Measurements from ENCODE around the gene VAV3. TPM values are rescaled to one million over a fixed set of nuclear protein-coding genes. Genes with fewer than 3 reads are reported as not detected.

VAV3 gene
- total RNA-seq, 2 experiments from 2014 or later, result 5.3 to 6.2 TPM

DNA sequence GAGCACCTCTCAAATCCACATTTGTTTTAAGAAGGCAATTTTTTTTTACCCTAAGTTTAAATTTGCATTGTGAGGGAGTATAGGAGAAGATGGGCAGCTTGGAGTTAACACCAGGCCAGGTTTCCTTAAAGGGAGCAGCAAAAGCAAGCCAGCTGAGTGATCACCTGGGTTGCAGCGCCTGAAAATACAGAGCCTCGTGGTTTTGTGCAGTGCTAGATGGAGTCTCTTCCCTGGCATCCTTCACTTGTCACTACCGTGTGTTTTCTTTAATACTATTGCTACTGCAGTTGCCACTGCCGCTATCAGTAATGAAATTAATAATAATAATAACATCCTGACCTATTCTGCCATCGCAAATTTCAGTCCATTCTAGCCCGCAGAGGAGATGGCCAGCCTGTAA is 35.2 kb upstream of the VAV3 start:
- no peaks in the 10 kb centered on the region for H3K36me3 Mint-ChIP-seq (ENCODE audit: low read depth)
- no peaks in the 10 kb centered on the region for H3K27me3 Mint-ChIP-seq
- DNase-seq, result no peak
- H3K27ac Mint-ChIP-seq, result no peak overlapping the region
- H3K4me1 Mint-ChIP-seq (ENCODE audit: low read depth), result no peaks in the 10 kb centered on the region
- TF ChIP-seq, protein P1, sequence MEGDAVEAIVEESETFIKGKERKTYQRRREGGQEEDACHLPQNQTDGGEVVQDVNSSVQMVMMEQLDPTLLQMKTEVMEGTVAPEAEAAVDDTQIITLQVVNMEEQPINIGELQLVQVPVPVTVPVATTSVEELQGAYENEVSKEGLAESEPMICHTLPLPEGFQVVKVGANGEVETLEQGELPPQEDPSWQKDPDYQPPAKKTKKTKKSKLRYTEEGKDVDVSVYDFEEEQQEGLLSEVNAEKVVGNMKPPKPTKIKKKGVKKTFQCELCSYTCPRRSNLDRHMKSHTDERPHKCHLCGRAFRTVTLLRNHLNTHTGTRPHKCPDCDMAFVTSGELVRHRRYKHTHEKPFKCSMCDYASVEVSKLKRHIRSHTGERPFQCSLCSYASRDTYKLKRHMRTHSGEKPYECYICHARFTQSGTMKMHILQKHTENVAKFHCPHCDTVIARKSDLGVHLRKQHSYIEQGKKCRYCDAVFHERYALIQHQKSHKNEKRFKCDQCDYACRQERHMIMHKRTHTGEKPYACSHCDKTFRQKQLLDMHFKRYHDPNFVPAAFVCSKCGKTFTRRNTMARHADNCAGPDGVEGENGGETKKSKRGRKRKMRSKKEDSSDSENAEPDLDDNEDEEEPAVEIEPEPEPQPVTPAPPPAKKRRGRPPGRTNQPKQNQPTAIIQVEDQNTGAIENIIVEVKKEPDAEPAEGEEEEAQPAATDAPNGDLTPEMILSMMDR (IDR thresholded peaks at IDR 0.05), result no peak
- intact Hi-C loops (cut with micrococcal nuclease), result no loop called here
- CTCF ChIA-PET, result interaction anchor here (1.5 kb wide), 1 partner anchor 13 kb away, joined by 4 read pairs; no protein-coding TSS in a partner anchor
- ATAC-seq, result no peak
- H3K9me3 Mint-ChIP-seq, result peaks cover 1% of the 10 kb centered on the region
- POLR2A ChIA-PET, result no interaction called here
- no peak overlapping the region for H3K4me3 Mint-ChIP-seq

DNA sequence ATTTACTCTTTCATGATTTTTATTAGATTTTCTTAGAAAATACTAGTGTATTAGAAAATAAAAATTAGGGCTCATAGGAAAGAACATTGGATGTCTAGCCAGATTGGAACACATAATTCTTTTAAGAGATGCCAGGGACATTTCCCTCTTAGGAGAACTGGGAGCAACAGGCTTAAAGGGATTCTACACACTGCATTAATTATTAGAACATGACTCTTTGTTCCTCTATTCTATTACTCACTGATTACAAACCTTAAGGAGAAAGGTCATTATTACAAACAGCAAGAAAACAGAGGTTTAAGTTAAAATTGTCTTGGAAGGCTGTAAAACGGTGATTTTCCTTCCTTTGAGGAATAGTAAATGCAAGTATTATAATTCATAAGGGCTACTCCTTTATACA is 32.9 kb upstream of the VAV3 start:
- Mint-ChIP-seq H3K9me3 (no peaks in the 10 kb centered on the region), H3K27me3 (no peaks in the 10 kb centered on the region), H3K4me1 (ENCODE audit: low read depth) (no peaks in the 10 kb centered on the region), H3K27ac (no peak overlapping the region), H3K4me3 (no peak overlapping the region), H3K36me3 (ENCODE audit: low read depth) (no peaks in the 10 kb centered on the region)
- ChIA-PET POLR2A (interaction anchor here (0.6 kb wide), 1 partner anchor 316 kb away, joined by 3 read pairs; no protein-coding TSS in a partner anchor), CTCF (no interaction called here)
- TF ChIP-seq, protein P1 (IDR thresholded peaks at IDR 0.05), result no peak
- intact Hi-C loops (cut with micrococcal nuclease), result no loop called here
- no peak for ATAC-seq
- DNase-seq, result no peak

DNA sequence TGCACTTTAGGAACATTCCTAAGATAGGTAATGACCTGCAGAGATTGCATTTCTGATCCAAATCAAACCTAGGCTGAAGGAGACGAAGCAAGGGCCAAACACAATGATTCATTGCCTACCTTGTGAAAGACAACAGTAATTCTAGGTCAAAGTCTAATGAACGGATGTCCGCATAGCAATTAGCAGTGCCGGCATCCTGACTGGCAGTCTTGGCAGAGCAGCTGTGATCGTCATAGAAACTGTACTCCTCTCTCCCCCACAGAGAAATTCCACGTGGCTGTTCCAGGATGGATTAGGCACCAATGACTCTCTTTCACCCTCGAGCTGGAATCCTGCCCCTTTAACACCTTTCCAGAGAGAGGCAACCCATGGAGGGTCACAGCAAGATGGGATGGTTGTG is 28.9 kb upstream of the VAV3 start:
- Mint-ChIP-seq H3K27ac (no peak overlapping the region), H3K4me3 (no peak overlapping the region), H3K36me3 (ENCODE audit: low read depth) (no peaks in the 10 kb centered on the region), H3K27me3 (no peaks in the 10 kb centered on the region), H3K4me1 (ENCODE audit: low read depth) (no peaks in the 10 kb centered on the region), H3K9me3 (no peaks in the 10 kb centered on the region)
- TF ChIP-seq, protein P1 (IDR thresholded peaks at IDR 0.05), result no peak
- no peak for DNase-seq
- CTCF ChIA-PET, result interaction anchor here (1.3 kb wide), 1 partner anchor 132 kb away, joined by 3 read pairs; no protein-coding TSS in a partner anchor
- intact Hi-C loops (cut with micrococcal nuclease), result no loop called here
- POLR2A ChIA-PET, result no interaction called here
- ATAC-seq, result no peak

DNA sequence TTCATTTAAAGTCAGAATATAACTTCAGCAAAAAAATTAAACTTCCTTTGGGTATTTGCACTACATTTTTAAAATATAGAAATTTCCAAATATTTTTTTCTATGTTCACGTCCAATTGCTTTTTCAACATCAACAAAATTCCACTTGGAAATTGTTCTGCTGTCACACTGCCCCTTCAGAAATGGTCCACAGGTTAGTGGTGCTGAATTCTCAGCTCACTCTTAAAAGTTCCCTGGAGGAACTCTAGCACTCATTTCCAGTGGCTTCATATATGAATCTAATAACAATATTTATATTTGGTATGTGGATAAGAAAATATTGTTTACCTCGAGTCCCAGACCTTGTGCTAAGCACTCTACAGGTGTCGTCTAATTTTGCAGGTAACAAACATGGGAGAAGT is 27.4 kb upstream of the VAV3 start:
- no peak overlapping the region for H3K4me3 Mint-ChIP-seq
- POLR2A ChIA-PET, result interaction anchor here (0.6 kb wide), 1 partner anchor 58 kb away, joined by 3 read pairs; no protein-coding TSS in a partner anchor

DNA sequence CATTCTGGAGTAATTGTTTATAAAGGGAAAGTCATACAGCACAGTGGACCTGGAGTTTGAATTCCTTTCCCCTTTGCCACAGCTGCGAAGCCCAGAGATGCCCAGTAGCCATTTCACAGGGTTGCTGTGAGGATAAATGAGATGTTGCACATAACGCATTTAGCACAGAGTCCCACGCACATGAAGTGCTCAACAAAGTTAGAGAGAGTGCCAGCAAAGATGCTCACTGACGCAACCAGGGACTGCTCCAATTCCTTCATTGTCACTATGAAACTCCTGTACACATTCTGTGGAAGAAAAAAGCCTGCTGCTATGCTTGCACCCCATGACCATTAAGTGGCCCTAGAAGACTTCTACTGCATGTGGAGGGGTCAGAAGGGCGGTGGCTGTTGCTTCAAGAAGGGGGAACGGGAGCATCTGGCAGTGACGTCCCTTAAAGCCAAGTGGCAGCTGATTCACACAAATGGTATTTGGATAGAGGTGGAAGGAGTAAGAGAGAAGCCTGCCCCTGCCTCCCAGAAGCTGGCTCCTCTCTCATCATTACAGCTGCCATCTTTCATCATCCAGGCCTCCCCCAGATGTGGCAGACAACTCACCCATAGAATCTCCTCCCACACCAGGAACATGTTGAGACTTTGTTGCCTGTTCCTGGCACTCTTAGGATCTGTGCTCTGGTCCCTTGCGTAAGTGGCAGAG is 26.5 kb upstream of the VAV3 start:
- Mint-ChIP-seq H3K4me1 (ENCODE audit: low read depth) (no peaks in the 10 kb centered on the region), H3K27me3 (no peaks in the 10 kb centered on the region), H3K27ac (no peak overlapping the region), H3K4me3 (no peak overlapping the region), H3K9me3 (no peaks in the 10 kb centered on the region), H3K36me3 (ENCODE audit: low read depth) (no peaks in the 10 kb centered on the region)
- ATAC-seq, result no peak
- POLR2A ChIA-PET, result no interaction called here
- intact Hi-C loops (cut with micrococcal nuclease), result no loop called here
- CTCF ChIA-PET, result no interaction called here
- no peak for DNase-seq
- TF ChIP-seq, protein P1 (IDR thresholded peaks at IDR 0.05), result no peak

More for the DNA sequence above, 27.4 kb upstream of the VAV3 start:
- TF ChIP-seq, protein P1 (IDR thresholded peaks at IDR 0.05), result no peak
- no peak for ATAC-seq
- H3K9me3 Mint-ChIP-seq, result no peaks in the 10 kb centered on the region
- intact Hi-C loops (cut with micrococcal nuclease), result no loop called here
- H3K4me1 Mint-ChIP-seq (ENCODE audit: low read depth), result no peaks in the 10 kb centered on the region
- H3K27ac Mint-ChIP-seq, result no peak overlapping the region
- H3K27me3 Mint-ChIP-seq, result no peaks in the 10 kb centered on the region
- CTCF ChIA-PET, result interaction anchor here (1.3 kb wide), 1 partner anchor 133 kb away, joined by 3 read pairs; no protein-coding TSS in a partner anchor
- H3K36me3 Mint-ChIP-seq (ENCODE audit: low read depth), result no peaks in the 10 kb centered on the region
- no peak for DNase-seq
